OCI-LY1 (cell line): ENCODE measurements around the gene RPL37.

Source experiments
- CTCF ChIP-seq: fragments of 200-600 bp; sonication (generic), shearing (Covaris generic); IDR thresholded peaks from 2 replicates; pipeline ENCODE4 v1.5.1; 2017; ENCODE audit warnings: mild to moderate bottlenecking, antibody characterized with exemption, low read length, moderate library complexity, mixed read lengths
- EZH2 ChIP-seq: fragments of 200-600 bp; sonication (generic), shearing (Covaris generic); IDR thresholded peaks from 2 replicates; pipeline ENCODE4 v1.8.0; 2017; ENCODE audit warnings: borderline replicate concordance, mixed run types, mild to moderate bottlenecking, antibody characterized with exemption, low read length, moderate library complexity, mixed read lengths

GRCh38 chr5:40844565-40844964 is 9.5 kb upstream of the RPL37 start:
- TF ChIP-seq CTCF (no peak), EZH2 (no peak)
